Motor neuron (in vitro differentiated cells): ENCODE measurements around the gene F5. TPM values are rescaled to one million over a fixed set of nuclear protein-coding genes. Genes with fewer than 3 reads are reported as not detected.

Source experiments
- ATAC-seq, 8 experiments: fragments of 200-7000 bp; cut with Tn5 transposase; replicated peaks in 6 of 8; 2 replicates each; pipeline ENCODE4 v1.8.0; 2021; ENCODE audit warnings: mild to moderate bottlenecking in 8 of 8, moderate library complexity in 8 of 8
- H3K27ac ChIP-seq, 2 donors: fragments of 250-450 bp; sonication (Bioruptor Pico); 2 replicates each; pipeline ENCODE4 v1.9.0; 2021; ENCODE audit warnings: antibody characterized with exemption in 2 of 2, mild to moderate bottlenecking in 2 of 2, moderate library complexity in 1 of 2
- H3K4me1 ChIP-seq, 2 donors: fragments of 250-450 bp; sonication (Bioruptor Pico); replicated peaks in 1 of 2; 2 replicates each; pipeline ENCODE4 v1.6.1; 2021; ENCODE audit warnings: antibody characterized with exemption in 2 of 2, mild to moderate bottlenecking in 2 of 2, moderate library complexity in 1 of 2
- H3K4me3 ChIP-seq, 5 donors: fragments of 250-450 bp; sonication (Bioruptor Pico); 2 replicates each; pipeline ENCODE4 v1.9.0; 2021; ENCODE audit warnings: antibody characterized with exemption in 5 of 5, mild to moderate bottlenecking in 5 of 5, moderate library complexity in 4 of 5
- WGBS, 10 experiments: fragments of 450-650 bp; shearing (Covaris generic); methylation state at CpG; one replicate each; pipeline ENCODE4 v1.0.0; 2022; 5-methylcytosine and 5-hydroxymethylcytosine counted together
- in situ Hi-C, 9 experiments: fragments of 400-800 bp; cut with MboI; loops; one replicate each; pipeline ENCODE4 v1.15.0; 2021; ENCODE audit warnings: low sequenced_read_pairs in 9 of 9, low pct_unique_long_range_greater_than_20kb in 2 of 9; ENCODE audit not compliant: unreplicated experiment in 9 of 9
- total RNA-seq, 8 experiments: library from RNA; unstranded; fragments of 300-600 nt; gene quantifications; 2 replicates each; pipeline versions ENCODE4 v1.2.3 to v1.2.4, GENCODE V29; 2022

Gene F5
- total RNA-seq, 8 experiments from 2014 or later, result 0.07 to 30.1 (median 0.20) TPM; not detected in 1

- in situ Hi-C loops, result loop anchor here in 2 of 9 experiments (25.0 kb wide), 3 partner anchors 142 to 1192 kb away; no protein-coding TSS in a partner anchor
- ATAC-seq, result peak in 1 of 8 experiments; percentile 72
- 10 to 83% (median 63%) methylated on average over 1 to 3 of the region's 3 CpGs; no CpG with 5 or more reads in 1 of the 10 experiments for WGBS, 10 experiments
Observed at GRCh38 chr1:169529068-169529642, 57.1 kb downstream of the F5 start.

DNA sequence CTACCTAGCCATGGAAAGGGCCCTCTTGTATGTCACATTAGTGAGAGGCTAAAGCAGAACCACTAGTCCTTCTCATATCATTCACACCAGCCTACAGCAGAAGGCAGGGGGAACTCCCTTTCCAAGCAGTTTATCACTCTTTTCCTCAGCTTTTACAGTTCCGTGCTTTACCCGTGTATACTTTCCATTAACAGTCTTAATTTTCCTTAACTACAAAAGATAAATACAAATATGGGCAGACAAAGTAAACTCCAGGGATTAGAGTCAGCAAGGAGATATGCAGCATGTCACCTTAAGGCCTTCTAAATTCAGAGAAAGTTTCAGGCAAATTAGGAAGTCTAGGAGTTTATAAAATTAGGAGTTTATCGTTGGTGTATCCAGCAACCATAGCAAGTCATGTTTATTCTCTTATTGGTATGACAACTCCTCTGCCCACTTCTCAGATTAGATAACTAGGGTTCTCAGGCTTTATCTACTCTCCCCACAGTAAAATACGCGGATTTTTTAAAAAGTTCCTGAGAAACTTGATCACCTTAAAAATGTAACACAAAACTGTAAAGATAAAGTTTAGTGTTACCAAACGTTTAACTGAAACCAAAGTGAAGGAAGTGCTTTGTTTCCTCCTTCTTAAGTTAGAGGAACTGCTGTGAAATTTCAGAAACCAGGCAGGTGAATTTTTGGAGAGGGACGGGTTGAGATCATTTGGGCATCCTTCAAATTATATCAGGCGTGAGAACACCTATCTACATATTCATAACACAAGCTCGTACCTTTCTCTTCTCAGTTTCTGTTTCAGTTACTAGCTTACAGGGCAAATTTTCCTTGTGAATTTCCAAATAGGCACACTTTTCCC lies 57.8 kb downstream of the F5 start:
- ATAC-seq, result no peak
- no peaks in the 10 kb centered on the region for H3K4me1 ChIP-seq
- no peak overlapping the region for H3K4me3 ChIP-seq
- 54 to 92% (median 64%) methylated on average over 4 to 9 of the region's 9 CpGs for WGBS, 10 experiments
- in situ Hi-C loops, result loop anchor here in 2 of 9 experiments (25.0 kb wide), 3 partner anchors 141 to 1191 kb away; no protein-coding TSS in a partner anchor
- H3K27ac ChIP-seq, result no peak overlapping the region

More at GRCh38 chr1:169529068-169529642, 57.1 kb downstream of the F5 start:
- Histone ChIP-seq H3K4me1 (no peaks in the 10 kb centered on the region), H3K27ac (no peak overlapping the region), H3K4me3 (no peak overlapping the region)

GRCh38 chr1:169527451-169528214 lies 58.6 kb downstream of the F5 start:
- Histone ChIP-seq H3K4me1 (no peaks in the 10 kb centered on the region), H3K27ac (no peak overlapping the region), H3K4me3 (no peak overlapping the region)
- 76 to 100% (median 88%) methylated on average over 1 to 5 of the region's 5 CpGs; no CpG with 5 or more reads in 1 of the 10 experiments for WGBS, 10 experiments
- in situ Hi-C loops, result loop anchor here in 2 of 9 experiments (25.0 kb wide), 3 partner anchors 140 to 1190 kb away; no protein-coding TSS in a partner anchor
- ATAC-seq, result peak in 2 of 8 experiments; percentile 46 to 55

DNA sequence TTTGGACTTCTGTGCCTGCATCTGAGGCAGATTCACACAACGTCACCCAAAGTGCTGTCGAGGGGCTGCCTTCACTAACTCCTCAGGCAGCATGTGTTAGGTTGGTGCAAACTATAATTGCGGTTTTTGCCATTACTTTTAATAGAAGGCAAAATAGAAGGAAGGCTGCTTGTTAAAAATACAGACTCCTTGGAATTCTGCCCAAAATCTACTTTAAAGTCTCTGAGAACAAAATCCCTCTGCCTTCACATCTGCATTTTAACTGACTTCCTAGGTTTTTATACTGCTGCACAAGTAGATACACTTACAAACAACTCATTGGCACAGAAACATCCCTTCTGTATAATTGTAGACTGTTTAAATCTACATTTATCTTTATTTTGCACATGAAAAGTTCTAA lies 59.3 kb downstream of the F5 start:
- WGBS, 10 experiments, result 47 to 100% (median 90%) methylated on average over 1 to 3 of the region's 3 CpGs
- H3K4me1 ChIP-seq, result no peaks in the 10 kb centered on the region
- no peak overlapping the region for H3K27ac ChIP-seq
- H3K4me3 ChIP-seq, result no peak overlapping the region
- ATAC-seq, result no peak
- in situ Hi-C loops, result loop anchor here in 2 of 9 experiments (25.0 kb wide), 3 partner anchors 140 to 1190 kb away; no protein-coding TSS in a partner anchor

GRCh38 chr1:169526120-169526832 lies 60.0 kb downstream of the F5 start:
- ATAC-seq, result no peak
- in situ Hi-C loops, result loop anchor here in 2 of 9 experiments (25.0 kb wide), 3 partner anchors 139 to 1189 kb away; no protein-coding TSS in a partner anchor
- H3K4me1 ChIP-seq, result no peaks in the 10 kb centered on the region

DNA sequence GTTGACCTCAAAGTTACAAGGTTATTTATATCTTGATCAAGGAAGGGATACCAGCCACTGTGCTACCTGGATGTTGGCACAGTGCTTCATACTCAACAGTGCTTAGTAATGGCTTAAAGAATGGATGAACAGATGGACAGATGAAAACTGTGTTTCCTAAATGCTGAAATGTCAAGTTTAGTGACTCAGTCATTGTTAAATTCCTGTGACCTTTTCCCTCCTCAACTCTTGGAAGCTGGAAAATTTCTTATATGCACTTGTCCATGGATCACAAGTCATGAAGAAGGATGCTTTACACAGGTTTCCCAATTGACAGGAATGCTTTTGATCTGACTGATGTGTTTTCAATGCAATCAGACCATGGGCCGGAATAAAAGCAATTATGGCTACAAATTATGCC lies 60.9 kb downstream of the F5 start:
- ATAC-seq, result no peak
- H3K4me1 ChIP-seq, result no peaks in the 10 kb centered on the region
- WGBS, 10 experiments, result 14 to 100% (median 94%) methylated on average over 1 of the region's 1 CpG; no CpG with 5 or more reads in 4 of the 10 experiments
- H3K27ac ChIP-seq, result no peak overlapping the region
- H3K4me3 ChIP-seq, result no peak overlapping the region
- in situ Hi-C loops, result loop anchor here in 2 of 9 experiments (25.0 kb wide), 3 partner anchors 138 to 1188 kb away; no protein-coding TSS in a partner anchor

More at GRCh38 chr1:169526120-169526832, 60.0 kb downstream of the F5 start:
- H3K27ac ChIP-seq, result no peak overlapping the region
- no peak overlapping the region for H3K4me3 ChIP-seq
- WGBS, 10 experiments, result 62 to 100% (median 91%) methylated on average over 1 of the region's 1 CpG

GRCh38 chr1:169523904-169524303 lies 62.4 kb downstream of the F5 start:
- Histone ChIP-seq H3K4me1 (no peaks in the 10 kb centered on the region), H3K4me3 (no peak overlapping the region), H3K27ac (no peak overlapping the region)
- no peak for ATAC-seq
- in situ Hi-C loops, result no loop called here

- Histone ChIP-seq H3K4me1 (no peaks in the 10 kb centered on the region), H3K27ac (no peak overlapping the region), H3K4me3 (no peak overlapping the region)
- ATAC-seq, result no peak
- WGBS, 10 experiments, result 78 to 100% (median 100%) methylated on average over 1 of the region's 1 CpG; no CpG with 5 or more reads in 3 of the 10 experiments
- in situ Hi-C loops, result no loop called here
Observed at GRCh38 chr1:169521226-169521625, 65.1 kb downstream of the F5 start.

DNA sequence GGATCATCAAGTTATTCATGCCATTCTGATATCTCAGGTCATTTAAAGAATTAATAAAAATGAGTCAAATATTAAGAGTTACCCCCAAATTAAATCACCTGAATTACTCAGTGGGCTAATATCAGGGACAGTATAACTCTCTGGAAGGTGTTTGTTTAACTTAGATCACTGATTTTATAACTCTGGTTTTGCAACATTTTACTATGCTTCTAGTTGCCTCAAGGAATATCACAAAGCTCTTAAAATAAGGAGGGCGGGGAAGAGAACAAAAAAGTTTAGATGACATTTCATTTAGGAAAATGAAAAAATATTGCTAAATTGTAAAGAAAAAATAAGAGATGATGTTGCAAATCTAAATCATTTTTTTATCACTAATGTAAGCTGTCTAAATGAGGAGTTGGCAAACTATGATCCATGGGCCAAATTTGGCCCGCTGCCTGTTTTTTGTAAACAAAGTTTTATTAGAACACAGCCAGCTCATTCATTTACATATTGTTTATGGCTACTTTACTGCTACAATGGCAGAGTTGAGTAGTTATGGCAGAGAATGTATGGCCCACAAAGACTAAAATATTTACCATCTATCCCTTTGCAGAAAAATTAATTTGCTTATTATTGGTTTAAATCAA lies 68.6 kb downstream of the F5 start:
- Histone ChIP-seq H3K4me3 (no peak overlapping the region), H3K27ac (no peak overlapping the region), H3K4me1 (no peaks in the 10 kb centered on the region)
- ATAC-seq, result no peak
- WGBS, 10 experiments, result 38 to 100% (median 88%) methylated on average over 1 to 2 of the region's 2 CpGs
- in situ Hi-C loops, result no loop called here

GRCh38 chr1:169515641-169516040 lies 70.6 kb downstream of the F5 start:
- Histone ChIP-seq H3K4me1 (no peaks in the 10 kb centered on the region), H3K27ac (no peak overlapping the region), H3K4me3 (no peak overlapping the region)
- in situ Hi-C loops, result no loop called here
- ATAC-seq, result no peak

DNA sequence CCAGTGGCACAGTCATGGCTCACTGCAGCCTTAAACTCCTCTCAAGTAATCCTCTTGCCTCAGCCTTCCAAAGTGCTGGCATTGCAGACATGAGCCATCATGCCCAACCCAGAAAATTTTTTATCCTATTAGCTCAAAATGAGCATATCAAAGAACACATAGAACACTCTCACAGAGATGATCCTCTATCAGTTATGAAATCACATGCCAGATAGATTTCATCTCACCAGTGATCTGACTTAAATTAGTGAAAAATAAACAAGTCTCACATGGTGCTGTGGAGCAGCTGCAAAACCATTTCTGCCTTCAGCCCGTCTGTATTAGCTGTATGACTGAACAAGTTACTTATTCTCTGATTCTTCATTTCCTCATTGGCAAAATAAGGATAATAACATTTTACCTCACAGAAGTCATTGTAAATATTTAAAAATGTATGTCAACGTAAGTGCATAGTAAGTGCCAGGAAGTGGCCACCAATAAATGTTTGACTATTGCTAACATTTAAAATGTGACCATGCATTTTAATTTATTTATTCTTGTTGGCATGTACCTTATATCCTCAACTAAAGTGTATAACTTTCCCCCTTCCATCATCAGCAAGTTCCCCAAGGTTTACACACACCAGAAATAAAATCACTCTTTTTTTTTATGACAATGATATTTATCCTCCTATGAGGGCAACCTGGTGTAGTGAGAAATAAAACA lies 71.6 kb downstream of the F5 start:
- ATAC-seq, result no peak
- Histone ChIP-seq H3K4me1 (no peaks in the 10 kb centered on the region), H3K27ac (no peak overlapping the region), H3K4me3 (no peak overlapping the region)
- WGBS, 10 experiments, result 29 to 100% (median 71%) methylated on average over 1 to 2 of the region's 2 CpGs; no CpG with 5 or more reads in 1 of the 10 experiments
- in situ Hi-C loops, result no loop called here

GRCh38 chr1:169513208-169513607 lies 73.1 kb downstream of the F5 start:
- Histone ChIP-seq H3K27ac (no peak overlapping the region), H3K4me1 (no peaks in the 10 kb centered on the region), H3K4me3 (no peak overlapping the region)
- no peak for ATAC-seq
- in situ Hi-C loops, result no loop called here
